MM.1S (cell line): ENCODE results near the gene ATP9A.

Experiments
- EZH2 ChIP-seq: fragments of 300-600 bp; sonication (generic); optimal IDR thresholded peaks from 2 replicates; pipeline ENCODE3; 2017; ENCODE audit warnings: low read depth, mild to moderate bottlenecking, antibody characterized with exemption, low read length, mixed read lengths
- TF ChIP-seq, protein P1 (sequence below): fragments of 300-600 bp; sonication (generic); IDR thresholded peaks from 2 replicates; pipeline ENCODE4 v1.5.1; 2016; ENCODE audit warnings: antibody characterized with exemption, low read length, mixed read lengths

- TF ChIP-seq, protein P1, sequence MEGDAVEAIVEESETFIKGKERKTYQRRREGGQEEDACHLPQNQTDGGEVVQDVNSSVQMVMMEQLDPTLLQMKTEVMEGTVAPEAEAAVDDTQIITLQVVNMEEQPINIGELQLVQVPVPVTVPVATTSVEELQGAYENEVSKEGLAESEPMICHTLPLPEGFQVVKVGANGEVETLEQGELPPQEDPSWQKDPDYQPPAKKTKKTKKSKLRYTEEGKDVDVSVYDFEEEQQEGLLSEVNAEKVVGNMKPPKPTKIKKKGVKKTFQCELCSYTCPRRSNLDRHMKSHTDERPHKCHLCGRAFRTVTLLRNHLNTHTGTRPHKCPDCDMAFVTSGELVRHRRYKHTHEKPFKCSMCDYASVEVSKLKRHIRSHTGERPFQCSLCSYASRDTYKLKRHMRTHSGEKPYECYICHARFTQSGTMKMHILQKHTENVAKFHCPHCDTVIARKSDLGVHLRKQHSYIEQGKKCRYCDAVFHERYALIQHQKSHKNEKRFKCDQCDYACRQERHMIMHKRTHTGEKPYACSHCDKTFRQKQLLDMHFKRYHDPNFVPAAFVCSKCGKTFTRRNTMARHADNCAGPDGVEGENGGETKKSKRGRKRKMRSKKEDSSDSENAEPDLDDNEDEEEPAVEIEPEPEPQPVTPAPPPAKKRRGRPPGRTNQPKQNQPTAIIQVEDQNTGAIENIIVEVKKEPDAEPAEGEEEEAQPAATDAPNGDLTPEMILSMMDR: no peak
- no peak for TF ChIP-seq EZH2
Measured at GRCh38 chr20:51611625-51611890, 156.6 kb downstream of the ATP9A start.
